ENCODE data around the gene ZNF384.

The ZNF384 gene

DNA sequence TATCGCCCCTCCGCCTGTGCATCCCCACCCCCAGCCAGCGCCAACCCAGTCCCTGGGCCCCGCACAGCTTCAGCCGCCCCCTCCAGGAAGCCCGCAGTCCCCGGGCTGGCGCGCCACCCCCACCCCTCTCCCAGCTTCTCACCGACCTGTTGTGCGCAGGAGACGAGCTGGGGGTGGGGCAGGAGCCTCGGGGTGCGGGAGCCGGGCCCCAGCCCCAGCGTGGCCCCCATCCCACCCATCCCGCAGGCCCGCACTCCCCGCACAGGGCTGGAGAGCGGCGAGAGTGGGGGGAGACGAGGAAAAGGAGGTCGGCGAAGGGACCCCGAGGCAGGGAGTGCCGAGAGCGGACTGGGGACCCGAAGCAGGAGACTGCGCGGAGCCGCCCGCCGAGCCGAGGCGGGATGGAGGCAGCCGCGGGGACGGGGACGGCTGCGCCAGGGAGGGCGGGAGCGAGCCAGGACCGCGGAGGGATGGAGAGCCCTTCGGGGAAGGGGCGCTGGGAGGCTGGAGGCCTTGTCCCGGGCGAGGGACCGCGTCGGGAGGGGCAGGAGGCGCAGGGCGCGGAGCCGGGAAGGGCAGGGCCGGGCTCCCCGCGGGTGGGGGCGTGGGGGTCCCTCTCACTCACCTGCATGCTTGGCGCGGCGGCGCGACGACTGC, 10.9 kb upstream of the ZNF384 start (continued):
- TF ChIP-seq SP7 (tag by site-specific recombination; IDR thresholded peaks at IDR 0.05) (no peak), BCL6B (tag by site-specific recombination; IDR thresholded peaks at IDR 0.05) (no peak), ZNF175 (tag by site-specific recombination; IDR thresholded peaks at IDR 0.05) (no peak), SCRT1 (tag by site-specific recombination; IDR thresholded peaks at IDR 0.05; ENCODE audit: borderline replicate concordance) (peak; percentile 67), BCL11A (tag by site-specific recombination; IDR thresholded peaks at IDR 0.05; ENCODE audit: low read depth) (no peak), ZNF843 (tag by site-specific recombination; IDR thresholded peaks at IDR 0.05) (no peak), ZNF555 (tag by site-specific recombination; conservative IDR thresholded peaks at IDR 0.05) (no peak), ZNF280D (tag by site-specific recombination; IDR thresholded peaks at IDR 0.05) (no peak), ZNF221 (tag by site-specific recombination; IDR thresholded peaks at IDR 0.05; ENCODE audit: borderline replicate concordance) (no peak), KLF9 (tag by site-specific recombination; IDR thresholded peaks at IDR 0.05; ENCODE audit: low read depth) (peak; percentile 56; the same call in 1 of the 2 replicates), ZNF645 (tag by site-specific recombination; IDR thresholded peaks at IDR 0.05) (no peak), ZNF16 (tag by site-specific recombination; IDR thresholded peaks at IDR 0.05; ENCODE audit: low read depth) (no peak), ZNF302 (tag by site-specific recombination; IDR thresholded peaks at IDR 0.05; ENCODE audit: low read depth) (no peak), HIC1 (tag by site-specific recombination; IDR thresholded peaks at IDR 0.05) (no peak), SP3 (tag by site-specific recombination; IDR thresholded peaks at IDR 0.05) (no peak), ZBTB8A (tag by site-specific recombination; IDR thresholded peaks at IDR 0.05) (peak; percentile 68), ZNF501 (tag by site-specific recombination; IDR thresholded peaks at IDR 0.05) (no peak), KLF16 (tag by site-specific recombination; IDR thresholded peaks at IDR 0.05) (0 out of 2 replicates have a peak, but pooled peaks have one; percentile 5), ZNF248 (tag by site-specific recombination; IDR thresholded peaks at IDR 0.05) (no peak), ZIC2 (tag by site-specific recombination; IDR thresholded peaks at IDR 0.05) (0 out of 2 replicates have a peak, but pooled peaks have one; percentile 11)
- TF ChIP-seq, protein P1, sequence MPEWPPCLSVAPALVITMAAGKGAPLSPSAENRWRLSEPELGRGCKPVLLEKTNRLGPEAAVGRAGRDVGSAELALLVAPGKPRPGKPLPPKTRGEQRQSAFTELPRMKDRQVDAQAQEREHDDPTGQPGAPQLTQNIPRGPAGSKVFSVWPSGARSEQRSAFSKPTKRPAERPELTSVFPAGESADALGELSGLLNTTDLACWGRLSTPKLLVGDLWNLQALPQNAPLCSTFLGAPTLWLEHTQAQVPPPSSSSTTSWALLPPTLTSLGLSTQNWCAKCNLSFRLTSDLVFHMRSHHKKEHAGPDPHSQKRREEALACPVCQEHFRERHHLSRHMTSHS (tag by site-specific recombination; IDR thresholded peaks at IDR 0.05) = no peak
- TF ChIP-seq, protein P2, sequence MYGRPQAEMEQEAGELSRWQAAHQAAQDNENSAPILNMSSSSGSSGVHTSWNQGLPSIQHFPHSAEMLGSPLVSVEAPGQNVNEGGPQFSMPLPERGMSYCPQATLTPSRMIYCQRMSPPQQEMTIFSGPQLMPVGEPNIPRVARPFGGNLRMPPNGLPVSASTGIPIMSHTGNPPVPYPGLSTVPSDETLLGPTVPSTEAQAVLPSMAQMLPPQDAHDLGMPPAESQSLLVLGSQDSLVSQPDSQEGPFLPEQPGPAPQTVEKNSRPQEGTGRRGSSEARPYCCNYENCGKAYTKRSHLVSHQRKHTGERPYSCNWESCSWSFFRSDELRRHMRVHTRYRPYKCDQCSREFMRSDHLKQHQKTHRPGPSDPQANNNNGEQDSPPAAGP (tag by site-specific recombination; IDR thresholded peaks at IDR 0.05) = peak; percentile 22; the same call in 1 of the 2 replicates
- TF ChIP-seq, protein P3, sequence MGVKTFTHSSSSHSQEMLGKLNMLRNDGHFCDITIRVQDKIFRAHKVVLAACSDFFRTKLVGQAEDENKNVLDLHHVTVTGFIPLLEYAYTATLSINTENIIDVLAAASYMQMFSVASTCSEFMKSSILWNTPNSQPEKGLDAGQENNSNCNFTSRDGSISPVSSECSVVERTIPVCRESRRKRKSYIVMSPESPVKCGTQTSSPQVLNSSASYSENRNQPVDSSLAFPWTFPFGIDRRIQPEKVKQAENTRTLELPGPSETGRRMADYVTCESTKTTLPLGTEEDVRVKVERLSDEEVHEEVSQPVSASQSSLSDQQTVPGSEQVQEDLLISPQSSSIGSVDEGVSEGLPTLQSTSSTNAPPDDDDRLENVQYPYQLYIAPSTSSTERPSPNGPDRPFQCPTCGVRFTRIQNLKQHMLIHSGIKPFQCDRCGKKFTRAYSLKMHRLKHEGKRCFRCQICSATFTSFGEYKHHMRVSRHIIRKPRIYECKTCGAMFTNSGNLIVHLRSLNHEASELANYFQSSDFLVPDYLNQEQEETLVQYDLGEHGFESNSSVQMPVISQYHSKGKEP (tag by site-specific recombination; IDR thresholded peaks at IDR 0.05) = no peak
- TF ChIP-seq, protein P4, sequence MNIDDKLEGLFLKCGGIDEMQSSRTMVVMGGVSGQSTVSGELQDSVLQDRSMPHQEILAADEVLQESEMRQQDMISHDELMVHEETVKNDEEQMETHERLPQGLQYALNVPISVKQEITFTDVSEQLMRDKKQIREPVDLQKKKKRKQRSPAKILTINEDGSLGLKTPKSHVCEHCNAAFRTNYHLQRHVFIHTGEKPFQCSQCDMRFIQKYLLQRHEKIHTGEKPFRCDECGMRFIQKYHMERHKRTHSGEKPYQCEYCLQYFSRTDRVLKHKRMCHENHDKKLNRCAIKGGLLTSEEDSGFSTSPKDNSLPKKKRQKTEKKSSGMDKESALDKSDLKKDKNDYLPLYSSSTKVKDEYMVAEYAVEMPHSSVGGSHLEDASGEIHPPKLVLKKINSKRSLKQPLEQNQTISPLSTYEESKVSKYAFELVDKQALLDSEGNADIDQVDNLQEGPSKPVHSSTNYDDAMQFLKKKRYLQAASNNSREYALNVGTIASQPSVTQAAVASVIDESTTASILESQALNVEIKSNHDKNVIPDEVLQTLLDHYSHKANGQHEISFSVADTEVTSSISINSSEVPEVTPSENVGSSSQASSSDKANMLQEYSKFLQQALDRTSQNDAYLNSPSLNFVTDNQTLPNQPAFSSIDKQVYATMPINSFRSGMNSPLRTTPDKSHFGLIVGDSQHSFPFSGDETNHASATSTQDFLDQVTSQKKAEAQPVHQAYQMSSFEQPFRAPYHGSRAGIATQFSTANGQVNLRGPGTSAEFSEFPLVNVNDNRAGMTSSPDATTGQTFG (tag by site-specific recombination; IDR thresholded peaks at IDR 0.05; ENCODE audit: borderline replicate concordance) = no peak
